HG03095 (cell line): Measurements from ENCODE around the gene WFDC6.
"Not testable (repeated sequence)": the region's sequence is repeated elsewhere in the genome, so short reads cannot be mapped to it uniquely, and the experiment has no call there.

Experiments
- ATAC-seq: cut with Tn5 transposase; IDR thresholded peaks from one replicate; pipeline ENCODE4 v1.9.1; 2021; ENCODE audit warnings: moderate library complexity; ENCODE audit not compliant: unreplicated experiment

Gene WFDC6

GRCh38 chr20:45539382-45539781 lies at the start of gene WFDC6:
TSS of gene WFDC6 (minus strand) at chr20:45539482. CDS start at chr20:45539407, 75 bp downstream.
- no peak for ATAC-seq

GRCh38 chr20:45588800-45589199 lies 49.5 kb upstream of the WFDC6 start:
- no peak for ATAC-seq

- ATAC-seq = not testable (repeated sequence)
Measured at GRCh38 chr20:45585986-45586385, 46.7 kb upstream of the WFDC6 start.

GRCh38 chr20:45584294-45584693 lies 45.0 kb upstream of the WFDC6 start:
- not testable (repeated sequence) for ATAC-seq

GRCh38 chr20:45583502-45583901 lies 44.2 kb upstream of the WFDC6 start:
- ATAC-seq = no peak

- ATAC-seq = no peak
Measured at GRCh38 chr20:45581702-45582101, 42.4 kb upstream of the WFDC6 start.

- no peak for ATAC-seq
Measured at GRCh38 chr20:45579184-45579583, 39.9 kb upstream of the WFDC6 start, which contains the start of gene WFDC8. TSS of gene WFDC8 (minus strand) at chr20:45579284. CDS start at chr20:45579247, 37 bp downstream.

GRCh38 chr20:45578231-45578630 lies 38.9 kb upstream of the WFDC6 start:
- no peak for ATAC-seq

- ATAC-seq = no peak
Measured at GRCh38 chr20:45576995-45577394, 37.7 kb upstream of the WFDC6 start.

- ATAC-seq = no peak
Measured at GRCh38 chr20:45575931-45576330, 36.6 kb upstream of the WFDC6 start.

GRCh38 chr20:45569650-45570049 lies 30.4 kb upstream of the WFDC6 start:
- ATAC-seq = not testable (repeated sequence)

GRCh38 chr20:45564760-45565276 lies 25.5 kb upstream of the WFDC6 start:
- ATAC-seq = no peak

- no peak for ATAC-seq
Measured at GRCh38 chr20:45555198-45555597, 15.9 kb upstream of the WFDC6 start.

- no peak for ATAC-seq
Measured at GRCh38 chr20:45552456-45552855, 13.2 kb upstream of the WFDC6 start.

GRCh38 chr20:45550765-45551164 lies 11.5 kb upstream of the WFDC6 start:
- no peak for ATAC-seq

- ATAC-seq = no peak
Measured at GRCh38 chr20:45548410-45548809, 9.1 kb upstream of the WFDC6 start.

- ATAC-seq = no peak
Measured at GRCh38 chr20:45547206-45547770, 8.0 kb upstream of the WFDC6 start, which contains the start of gene EPPIN. TSS of gene EPPIN (minus strand) at chr20:45547401. CDS start at chr20:45547357, 44 bp downstream.

- ATAC-seq = no peak
Measured at GRCh38 chr20:45545754-45546453, 6.6 kb upstream of the WFDC6 start.

GRCh38 chr20:45545351-45545750 lies 6.1 kb upstream of the WFDC6 start:
- ATAC-seq = no peak

- ATAC-seq = no peak
Measured at GRCh38 chr20:45538209-45538799, 978 bp downstream of the WFDC6 start.

- ATAC-seq = no peak
Measured at GRCh38 chr20:45527294-45527693, 12.0 kb downstream of the WFDC6 start.

GRCh38 chr20:45523821-45524220 lies 15.5 kb downstream of the WFDC6 start:
- no peak for ATAC-seq
